ENCODE data around the gene SLC7A11. TPM values are rescaled to one million over a fixed set of nuclear protein-coding genes. Genes with fewer than 3 reads are reported as not detected.

The SLC7A11 gene
- total RNA-seq, 1 donor from 2014 or later: 9.6 TPM

GRCh38 chr4:138209094-138209493 is 33.1 kb downstream of the SLC7A11 start:
- Histone ChIP-seq H3K4me2 (no peak overlapping the region), H3K36me3 (no peaks in the 10 kb centered on the region), H3K79me2 (ENCODE audit: low read depth) (no peaks in the 10 kb centered on the region), H3F3A (ENCODE audit: low read depth) (no peaks in the 10 kb centered on the region), H3K27me3 (no peaks in the 10 kb centered on the region), H3K9ac (no peak overlapping the region), H4K20me1 (ENCODE audit: low read depth) (no peaks in the 10 kb centered on the region), H3K27ac (no peak overlapping the region), H3K9me3 (ENCODE audit: low read depth) (no peaks in the 10 kb centered on the region), H3K4me3 (no peak overlapping the region), H3K4me1 (no peaks in the 10 kb centered on the region), H2AFZ (replicated peaks) (no peak overlapping the region)
- Mint-ChIP-seq H3K36me3 (peaks cover 5% of the 10 kb centered on the region), H3K4me3 (no peak overlapping the region), H3K4me1 (peaks cover 10% of the 10 kb centered on the region), H3K9me3 (no peaks in the 10 kb centered on the region), H3K27me3 (ENCODE audit: insufficient read depth, low read depth) (no peaks in the 10 kb centered on the region), H3K27ac (no peak overlapping the region)
- TF ChIP-seq CTCF (IDR thresholded peaks at IDR 0.05): no peak
- no peak for TF ChIP-seq EZH2phosphoT487 (IDR thresholded peaks at IDR 0.05)
- TF ChIP-seq EZH2 (IDR thresholded peaks at IDR 0.05): no peak
- DNase-seq (ENCODE audit: low spot score): no peak

DNA sequence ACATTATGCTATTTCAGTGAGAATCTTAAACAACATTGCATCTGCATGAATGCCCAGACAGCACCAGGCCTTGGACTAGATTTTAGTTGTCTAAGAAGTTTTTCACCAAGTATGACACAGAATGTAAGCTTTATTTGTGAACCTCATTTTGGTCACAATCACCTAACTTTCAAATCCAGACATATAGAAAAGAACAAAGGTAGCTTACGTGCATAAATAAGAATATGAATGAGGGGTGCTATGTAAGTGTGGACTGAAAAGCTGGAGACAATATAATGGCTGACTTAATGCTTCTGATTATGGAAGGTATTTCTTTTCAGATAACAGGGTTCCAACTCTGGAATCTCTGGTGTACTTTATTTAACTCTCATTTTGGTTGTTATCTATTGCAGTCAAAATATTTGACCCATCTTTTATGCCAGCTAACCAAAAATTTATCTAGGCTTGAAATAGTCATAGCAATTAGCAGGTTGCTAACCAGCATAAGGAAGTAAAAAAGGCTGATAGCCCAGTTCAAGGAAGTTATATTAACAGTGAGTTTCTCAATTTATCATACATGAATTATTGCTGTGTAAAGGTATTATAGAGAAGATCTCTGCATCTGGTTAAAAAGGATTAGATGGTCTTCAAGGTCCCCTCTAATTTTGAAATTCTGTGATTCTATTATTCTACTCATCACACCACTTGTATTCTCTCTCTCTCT is 36.5 kb downstream of the SLC7A11 start:
- Histone ChIP-seq H3K4me2 (no peak overlapping the region), H3K27me3 (no peaks in the 10 kb centered on the region), H4K20me1 (ENCODE audit: low read depth) (no peaks in the 10 kb centered on the region), H3K9me3 (ENCODE audit: low read depth) (no peaks in the 10 kb centered on the region), H3K4me3 (no peak overlapping the region), H3F3A (ENCODE audit: low read depth) (no peaks in the 10 kb centered on the region), H2AFZ (replicated peaks) (no peak overlapping the region), H3K9ac (no peak overlapping the region), H3K79me2 (ENCODE audit: low read depth) (no peaks in the 10 kb centered on the region), H3K4me1 (no peaks in the 10 kb centered on the region), H3K27ac (no peak overlapping the region), H3K36me3 (no peaks in the 10 kb centered on the region)
- Mint-ChIP-seq H3K9me3 (no peaks in the 10 kb centered on the region), H3K4me3 (no peak overlapping the region), H3K27ac (peak overlapping the region; percentile 6), H3K36me3 (peaks cover 5% of the 10 kb centered on the region), H3K27me3 (ENCODE audit: insufficient read depth, low read depth) (no peaks in the 10 kb centered on the region), H3K4me1 (peaks cover 10% of the 10 kb centered on the region)
- no peak for DNase-seq (ENCODE audit: low spot score)
- TF ChIP-seq CTCF (IDR thresholded peaks at IDR 0.05) (no peak), EZH2phosphoT487 (IDR thresholded peaks at IDR 0.05) (no peak), EZH2 (IDR thresholded peaks at IDR 0.05) (no peak)

DNA sequence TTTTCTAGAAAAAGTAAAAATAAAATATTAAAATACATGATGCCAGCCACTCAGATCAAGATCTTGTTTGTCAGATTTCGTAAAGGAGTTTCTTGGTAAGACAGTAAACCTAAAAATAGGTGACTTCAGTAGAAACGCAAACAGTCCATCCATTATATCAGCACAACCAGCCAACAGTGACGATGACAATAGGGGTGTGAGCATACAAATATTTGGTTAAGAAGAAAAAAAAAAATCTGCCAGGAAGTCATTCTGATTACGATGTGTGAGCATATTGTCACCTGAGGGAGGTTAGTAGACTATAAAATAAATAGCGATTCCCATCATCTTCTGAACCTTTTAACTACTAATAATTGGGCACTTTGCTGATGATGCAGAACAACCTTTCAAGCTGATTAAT is 37.6 kb downstream of the SLC7A11 start:
- H3K4me1 Mint-ChIP-seq: peaks cover 10% of the 10 kb centered on the region
- H3K4me3 Mint-ChIP-seq: no peak overlapping the region
- no peak overlapping the region for H3K4me2 ChIP-seq
- H3K9me3 ChIP-seq (ENCODE audit: low read depth): no peaks in the 10 kb centered on the region
- no peak overlapping the region for H3K4me3 ChIP-seq
- H3K27ac ChIP-seq: no peak overlapping the region
- no peaks in the 10 kb centered on the region for H3K9me3 Mint-ChIP-seq
- no peak overlapping the region for H3K27ac Mint-ChIP-seq
- no peaks in the 10 kb centered on the region for H3K27me3 ChIP-seq
- H3K36me3 ChIP-seq: no peaks in the 10 kb centered on the region
- no peak overlapping the region for H2AFZ ChIP-seq (replicated peaks)
- H3K36me3 Mint-ChIP-seq: peaks cover 2% of the 10 kb centered on the region
- DNase-seq (ENCODE audit: low spot score): no peak
- H4K20me1 ChIP-seq (ENCODE audit: low read depth): no peaks in the 10 kb centered on the region
- no peaks in the 10 kb centered on the region for H3F3A ChIP-seq (ENCODE audit: low read depth)
- H3K27me3 Mint-ChIP-seq (ENCODE audit: insufficient read depth, low read depth): no peaks in the 10 kb centered on the region
- TF ChIP-seq EZH2 (IDR thresholded peaks at IDR 0.05) (no peak), EZH2phosphoT487 (IDR thresholded peaks at IDR 0.05) (no peak), CTCF (IDR thresholded peaks at IDR 0.05) (no peak)
- H3K9ac ChIP-seq: no peak overlapping the region
- no peaks in the 10 kb centered on the region for H3K79me2 ChIP-seq (ENCODE audit: low read depth)
- no peaks in the 10 kb centered on the region for H3K4me1 ChIP-seq
